ENCODE measurements around the gene MAN1C1. TPM values are rescaled to one million over a fixed set of nuclear protein-coding genes. Genes with fewer than 3 reads are reported as not detected.

MAN1C1 gene
- total RNA-seq, 1 experiment from 2014 or later: 1.2 TPM

DNA sequence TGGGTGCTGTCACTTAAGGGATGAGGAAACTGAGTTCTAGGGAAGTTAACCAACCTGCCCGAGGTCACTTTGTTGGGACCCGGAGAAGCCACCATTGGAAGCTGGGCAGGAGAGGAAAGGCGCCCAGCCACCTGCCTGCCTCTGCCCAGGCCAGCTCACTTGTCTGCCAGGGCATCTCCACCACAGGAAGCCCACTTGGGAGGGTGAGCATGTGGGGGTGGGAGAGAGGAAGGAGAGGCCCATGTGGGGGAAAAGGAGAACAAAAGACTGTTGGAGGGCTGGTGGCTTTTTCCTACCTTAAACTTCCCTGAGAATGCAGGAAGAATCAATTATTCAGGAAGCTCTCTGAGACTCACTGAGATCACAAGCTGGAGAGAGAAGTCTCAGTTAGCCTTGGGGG, 139.6 kb downstream of the MAN1C1 start:
- DNase-seq (ENCODE audit: low read depth, low spot score): no peak
- Histone ChIP-seq H2AFZ (ENCODE audit: low read depth, low read length, poor library complexity, severe bottlenecking) (no peak overlapping the region), H3K79me2 (ENCODE audit: insufficient read depth, low read length) (no peaks in the 10 kb centered on the region), H3K4me3 (replicated peaks in 1 of 2; ENCODE audit: low read depth in 1 of 2, low read length in 2 of 2) (no peak overlapping the region), H3K9me2 (ENCODE audit: insufficient read depth) (no peaks in the 10 kb centered on the region), H3K9me3 (ENCODE audit: control insufficient read depth in 1 of 2, insufficient read depth in 1 of 2, low read depth in 1 of 2, low read length in 2 of 2) (no peaks in the 10 kb centered on the region), H3K27me3 (ENCODE audit: insufficient read depth, low read length) (peaks cover 16% of the 10 kb centered on the region; the same call in 1 of the 2 replicates), H3K4me1 (ENCODE audit: control insufficient read depth in 1 of 2, insufficient read depth in 2 of 2, low read length in 2 of 2) (no peaks in the 10 kb centered on the region), H3K27ac (ENCODE audit: low read depth, low read length) (no peak overlapping the region), H3K4me2 (ENCODE audit: low read length) (no peak overlapping the region), H3K9ac (ENCODE audit: low read length) (no peak overlapping the region), H3K36me3 (ENCODE audit: control insufficient read depth in 1 of 2, insufficient read depth in 2 of 2, low read length in 2 of 2) (no peaks in the 10 kb centered on the region), H4K20me1 (ENCODE audit: insufficient read depth) (no peaks in the 10 kb centered on the region)
- BruUV-seq (replicated peaks): no TSS peak
- intact Hi-C loops (cut with micrococcal nuclease): no loop called here
- ChIA-PET RAD21 (ENCODE audit: low non-redundant PET in 1 of 2, low total read pairs in 2 of 2, uncharacterized antibody in 2 of 2, unreplicated experiment in 2 of 2) (no interaction called here), CTCF (no interaction called here), POLR2A (interaction anchor here (0.6 kb wide), 1 partner anchor 1237 kb away, joined by 4 read pairs; the partner anchor contains the start of gene TRNP1)
- TF ChIP-seq ELF1 (IDR thresholded peaks at IDR 0.05; ENCODE audit: borderline replicate concordance, low read depth) (no peak), TCF7L2 (IDR thresholded peaks at IDR 0.05; ENCODE audit: borderline replicate concordance, extremely low read depth, insufficient read depth, insufficient read length) (no peak), CBX3 (IDR thresholded peaks at IDR 0.05; ENCODE audit: low read depth) (no peak), YY1 (IDR thresholded peaks at IDR 0.05; ENCODE audit: extremely low read depth, insufficient replicate concordance, low read depth, low read length) (no peak), SIN3A (IDR thresholded peaks at IDR 0.05; ENCODE audit: low read depth) (no peak), EZH2phosphoT487 (IDR thresholded peaks at IDR 0.05; ENCODE audit: borderline replicate concordance) (no peak), POLR2AphosphoS5 (IDR thresholded peaks at IDR 0.05; ENCODE audit: low read depth, low read length) (no peak), REST (IDR thresholded peaks at IDR 0.05; ENCODE audit: low read depth) (no peak), SRF (IDR thresholded peaks at IDR 0.05; ENCODE audit: low read depth) (no peak), CEBPB (IDR thresholded peaks at IDR 0.05; ENCODE audit: low read depth) (no peak), EGR1 (IDR thresholded peaks at IDR 0.05; ENCODE audit: low read depth) (no peak), EZH2 (IDR thresholded peaks at IDR 0.05) (no peak), SP1 (IDR thresholded peaks at IDR 0.05; ENCODE audit: low read depth) (no peak), FOSL1 (IDR thresholded peaks at IDR 0.05; ENCODE audit: low read depth) (no peak), JUND (IDR thresholded peaks at IDR 0.05) (no peak), RAD21 (IDR thresholded peaks at IDR 0.05; ENCODE audit: low read depth) (no peak)
- TF ChIP-seq, protein P1, sequence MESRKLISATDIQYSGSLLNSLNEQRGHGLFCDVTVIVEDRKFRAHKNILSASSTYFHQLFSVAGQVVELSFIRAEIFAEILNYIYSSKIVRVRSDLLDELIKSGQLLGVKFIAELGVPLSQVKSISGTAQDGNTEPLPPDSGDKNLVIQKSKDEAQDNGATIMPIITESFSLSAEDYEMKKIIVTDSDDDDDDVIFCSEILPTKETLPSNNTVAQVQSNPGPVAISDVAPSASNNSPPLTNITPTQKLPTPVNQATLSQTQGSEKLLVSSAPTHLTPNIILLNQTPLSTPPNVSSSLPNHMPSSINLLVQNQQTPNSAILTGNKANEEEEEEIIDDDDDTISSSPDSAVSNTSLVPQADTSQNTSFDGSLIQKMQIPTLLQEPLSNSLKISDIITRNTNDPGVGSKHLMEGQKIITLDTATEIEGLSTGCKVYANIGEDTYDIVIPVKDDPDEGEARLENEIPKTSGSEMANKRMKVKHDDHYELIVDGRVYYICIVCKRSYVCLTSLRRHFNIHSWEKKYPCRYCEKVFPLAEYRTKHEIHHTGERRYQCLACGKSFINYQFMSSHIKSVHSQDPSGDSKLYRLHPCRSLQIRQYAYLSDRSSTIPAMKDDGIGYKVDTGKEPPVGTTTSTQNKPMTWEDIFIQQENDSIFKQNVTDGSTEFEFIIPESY (IDR thresholded peaks at IDR 0.05; ENCODE audit: extremely low read depth, insufficient replicate concordance, low read length): no peak
- TF ChIP-seq, protein P2, sequence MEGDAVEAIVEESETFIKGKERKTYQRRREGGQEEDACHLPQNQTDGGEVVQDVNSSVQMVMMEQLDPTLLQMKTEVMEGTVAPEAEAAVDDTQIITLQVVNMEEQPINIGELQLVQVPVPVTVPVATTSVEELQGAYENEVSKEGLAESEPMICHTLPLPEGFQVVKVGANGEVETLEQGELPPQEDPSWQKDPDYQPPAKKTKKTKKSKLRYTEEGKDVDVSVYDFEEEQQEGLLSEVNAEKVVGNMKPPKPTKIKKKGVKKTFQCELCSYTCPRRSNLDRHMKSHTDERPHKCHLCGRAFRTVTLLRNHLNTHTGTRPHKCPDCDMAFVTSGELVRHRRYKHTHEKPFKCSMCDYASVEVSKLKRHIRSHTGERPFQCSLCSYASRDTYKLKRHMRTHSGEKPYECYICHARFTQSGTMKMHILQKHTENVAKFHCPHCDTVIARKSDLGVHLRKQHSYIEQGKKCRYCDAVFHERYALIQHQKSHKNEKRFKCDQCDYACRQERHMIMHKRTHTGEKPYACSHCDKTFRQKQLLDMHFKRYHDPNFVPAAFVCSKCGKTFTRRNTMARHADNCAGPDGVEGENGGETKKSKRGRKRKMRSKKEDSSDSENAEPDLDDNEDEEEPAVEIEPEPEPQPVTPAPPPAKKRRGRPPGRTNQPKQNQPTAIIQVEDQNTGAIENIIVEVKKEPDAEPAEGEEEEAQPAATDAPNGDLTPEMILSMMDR (IDR thresholded peaks at IDR 0.05 in 2 of 3, conservative IDR thresholded peaks at IDR 0.05 in 1 of 3; ENCODE audit: borderline replicate concordance in 1 of 3, insufficient read depth in 1 of 3, low read depth in 2 of 3, low read length in 2 of 3): no peak
- no peak for ATAC-seq

Measured in HCT116 (cell line).